GM12872 (cell line): ENCODE results near the gene FZD8.

Experiments
- CTCF ChIP-seq: IDR thresholded peaks from 3 replicates; pipeline ENCODE4 v1.5.1; 2011; ENCODE audit warnings: low read depth, mild to moderate bottlenecking, low read length, moderate library complexity; ENCODE audit not compliant: insufficient read depth

Gene FZD8

DNA sequence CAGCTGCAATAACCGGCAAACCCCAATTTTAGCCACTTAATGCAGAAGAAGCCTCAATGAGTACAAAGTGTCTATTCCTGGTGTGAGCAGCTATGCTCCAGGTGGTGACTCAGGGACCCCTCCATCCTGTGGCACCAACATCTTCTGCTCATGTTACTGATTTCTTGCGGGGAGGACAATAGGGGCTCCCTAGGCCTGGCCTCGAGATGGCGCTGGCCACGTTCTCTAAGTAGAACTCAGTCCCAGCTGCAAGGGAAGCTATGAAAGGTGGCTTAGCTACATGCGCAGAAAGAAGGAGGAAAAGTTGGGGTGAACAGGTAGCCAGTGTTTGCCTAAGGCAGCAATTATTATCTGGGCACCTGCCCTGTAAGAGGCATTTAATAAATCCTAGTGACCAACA, 30.3 kb downstream of the FZD8 start:
- no peak for TF ChIP-seq CTCF

DNA sequence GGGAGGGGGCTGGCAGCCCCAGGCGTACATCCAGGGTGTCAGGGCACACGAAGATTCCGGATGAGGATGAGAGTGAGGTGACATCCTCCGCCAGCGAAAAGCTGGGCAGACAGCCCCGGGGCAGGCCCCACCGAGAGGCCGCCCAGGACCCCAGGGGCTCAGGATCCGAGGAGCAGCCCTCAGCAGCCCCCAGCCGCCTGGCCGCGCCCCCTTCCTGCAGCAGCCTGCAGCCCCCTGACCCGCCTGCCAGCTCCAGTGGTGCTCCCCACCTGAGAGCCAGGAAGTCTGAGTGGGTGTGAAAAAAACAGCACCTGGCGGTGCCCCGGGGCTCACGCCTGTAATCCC, 33.8 kb downstream of the FZD8 start:
- no peak for TF ChIP-seq CTCF

DNA sequence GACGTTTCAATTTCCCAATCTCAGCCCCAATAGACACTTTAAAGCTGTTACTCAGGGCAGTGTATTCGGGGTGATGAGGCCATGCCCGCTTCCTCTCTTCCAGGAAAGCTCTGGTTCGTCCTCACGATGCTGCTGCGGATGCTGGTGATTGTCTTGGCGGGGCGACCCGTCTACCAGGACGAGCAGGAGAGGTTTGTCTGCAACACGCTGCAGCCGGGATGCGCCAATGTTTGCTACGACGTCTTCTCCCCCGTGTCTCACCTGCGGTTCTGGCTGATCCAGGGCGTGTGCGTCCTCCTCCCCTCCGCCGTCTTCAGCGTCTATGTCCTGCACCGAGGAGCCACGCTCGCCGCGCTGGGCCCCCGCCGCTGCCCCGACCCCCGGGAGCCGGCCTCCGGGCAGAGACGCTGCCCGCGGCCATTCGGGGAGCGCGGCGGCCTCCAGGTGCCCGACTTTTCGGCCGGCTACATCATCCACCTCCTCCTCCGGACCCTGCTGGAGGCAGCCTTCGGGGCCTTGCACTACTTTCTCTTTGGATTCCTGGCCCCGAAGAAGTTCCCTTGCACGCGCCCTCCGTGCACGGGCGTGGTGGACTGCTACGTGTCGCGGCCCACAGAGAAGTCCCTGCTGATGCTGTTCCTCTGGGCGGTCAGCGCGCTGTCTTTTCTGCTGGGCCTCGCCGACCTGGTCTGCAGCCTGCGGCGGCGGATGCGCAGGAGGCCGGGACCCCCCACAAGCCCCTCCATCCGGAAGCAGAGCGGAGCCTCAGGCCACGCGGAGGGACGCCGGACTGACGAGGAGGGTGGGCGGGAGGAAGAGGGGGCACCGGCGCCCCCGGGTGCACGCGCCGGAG, 34.4 kb downstream of the FZD8 start:
- no peak for TF ChIP-seq CTCF

DNA sequence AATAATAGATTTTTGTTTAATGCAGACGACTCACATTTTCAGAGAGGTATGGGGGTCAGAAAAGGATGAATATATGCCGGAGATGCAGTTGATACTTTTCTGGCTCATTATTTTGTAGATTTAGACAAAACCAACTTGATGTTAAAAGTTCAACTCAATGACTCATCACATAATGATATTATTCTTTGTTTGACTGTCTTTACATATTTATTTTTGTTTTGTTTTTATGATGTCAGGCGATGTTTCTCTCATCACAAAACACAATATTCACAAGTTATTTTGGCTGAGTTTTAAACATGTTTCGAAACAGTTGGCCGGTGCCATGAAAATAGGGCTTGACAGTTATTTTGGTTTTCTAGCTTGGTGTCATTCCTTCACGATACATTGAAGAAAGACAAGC, 35.7 kb downstream of the FZD8 start:
- no peak for TF ChIP-seq CTCF

DNA sequence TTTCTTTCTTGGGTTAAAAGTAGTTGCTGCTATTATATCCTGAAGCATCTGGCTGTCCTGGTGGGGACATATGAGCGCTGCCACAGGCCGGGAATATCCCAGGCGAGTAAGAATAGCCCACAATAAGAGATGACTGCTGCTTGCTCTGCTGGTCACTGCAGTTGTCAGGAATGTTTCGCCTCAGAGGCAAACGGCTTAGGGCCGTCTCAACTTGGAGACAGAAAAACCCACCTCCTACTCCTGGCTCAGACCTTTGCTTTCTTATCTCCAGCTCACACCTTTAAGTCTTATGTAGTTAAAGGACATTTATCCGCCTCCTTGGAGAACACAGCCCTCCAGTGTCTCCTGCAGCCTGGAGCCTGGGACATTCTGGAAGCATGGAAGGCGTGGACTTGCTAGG, 36.9 kb downstream of the FZD8 start, which contains the start of gene GJD4:
TSS of gene GJD4 (plus strand) at position 151 of the 400 bp plus-strand sequence. CDS start at position 378, 227 bp downstream.
- TF ChIP-seq CTCF, result no peak

DNA sequence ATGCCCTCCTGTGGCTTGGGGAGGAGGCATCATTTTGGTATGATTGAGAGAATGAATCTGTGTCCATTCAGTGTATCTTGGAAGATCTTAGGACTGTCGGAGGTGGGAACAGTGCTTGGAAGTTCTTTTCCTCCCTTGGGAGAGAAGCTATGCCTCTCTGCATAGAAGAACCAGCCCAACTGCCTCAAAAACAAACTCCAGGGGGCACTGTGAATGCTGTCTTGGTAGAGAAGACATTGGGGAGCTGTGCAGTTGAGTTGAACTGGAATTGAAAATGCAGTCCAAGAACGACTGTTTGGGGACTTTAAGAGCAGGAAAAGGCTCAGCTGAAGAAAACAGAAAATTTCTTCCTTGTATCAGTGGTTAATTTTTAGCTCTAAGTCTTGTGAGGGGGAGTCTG, 41.9 kb downstream of the FZD8 start:
- 0 out of 3 replicates have a peak, but pooled peaks have one; percentile 16 for TF ChIP-seq CTCF

GRCh38 chr10:35598379-35598778, 43.7 kb downstream of the FZD8 start:
- peak; percentile 16; the same call in 1 of the 3 replicates for TF ChIP-seq CTCF

- no peak for TF ChIP-seq CTCF
Measured at GRCh38 chr10:35595106-35595505, 47.0 kb downstream of the FZD8 start.
